GM12801 (cell line): ENCODE measurements around the gene FER1L5.

Experiments
- CTCF ChIP-seq: IDR thresholded peaks from one replicate; pipeline ENCODE4 v1.5.1; 2011; ENCODE audit warnings: control low read depth; ENCODE audit not compliant: insufficient read length; ENCODE audit errors: extremely low read depth

FER1L5 gene

GRCh38 chr2:96734880-96735583 lies 92.5 kb downstream of the FER1L5 start:
- no peak for TF ChIP-seq CTCF

DNA sequence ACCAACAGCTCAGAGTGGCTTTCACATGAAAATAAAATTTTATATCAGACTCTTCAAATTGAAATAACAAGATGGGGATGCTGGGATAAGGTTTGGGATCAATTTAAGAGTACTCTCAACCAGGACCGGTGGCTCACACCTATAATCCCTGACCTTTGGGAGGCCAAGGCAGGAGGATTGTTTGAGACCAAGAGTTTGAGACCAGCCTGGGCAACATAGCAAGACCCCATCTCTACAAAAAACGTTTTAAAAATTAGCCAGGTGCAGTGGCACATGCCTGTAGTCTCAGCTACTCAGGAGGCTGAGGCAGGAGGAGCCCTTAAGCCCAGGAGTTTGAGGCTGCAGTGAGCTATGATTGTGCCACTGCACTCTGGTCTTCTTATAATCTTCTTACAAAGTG lies 94.7 kb downstream of the FER1L5 start:
- no peak for TF ChIP-seq CTCF

GRCh38 chr2:96737831-96738230 lies 95.3 kb downstream of the FER1L5 start:
- TF ChIP-seq CTCF = no peak

- no peak for TF ChIP-seq CTCF
Measured at GRCh38 chr2:96739076-96739632, 96.6 kb downstream of the FER1L5 start.

GRCh38 chr2:96739633-96740428 lies 97.3 kb downstream of the FER1L5 start, which contains the start of gene LMAN2L:
TSS of gene LMAN2L (minus strand) at chr2:96740064. CDS start at chr2:96740040, 24 bp downstream.
- no peak for TF ChIP-seq CTCF

DNA sequence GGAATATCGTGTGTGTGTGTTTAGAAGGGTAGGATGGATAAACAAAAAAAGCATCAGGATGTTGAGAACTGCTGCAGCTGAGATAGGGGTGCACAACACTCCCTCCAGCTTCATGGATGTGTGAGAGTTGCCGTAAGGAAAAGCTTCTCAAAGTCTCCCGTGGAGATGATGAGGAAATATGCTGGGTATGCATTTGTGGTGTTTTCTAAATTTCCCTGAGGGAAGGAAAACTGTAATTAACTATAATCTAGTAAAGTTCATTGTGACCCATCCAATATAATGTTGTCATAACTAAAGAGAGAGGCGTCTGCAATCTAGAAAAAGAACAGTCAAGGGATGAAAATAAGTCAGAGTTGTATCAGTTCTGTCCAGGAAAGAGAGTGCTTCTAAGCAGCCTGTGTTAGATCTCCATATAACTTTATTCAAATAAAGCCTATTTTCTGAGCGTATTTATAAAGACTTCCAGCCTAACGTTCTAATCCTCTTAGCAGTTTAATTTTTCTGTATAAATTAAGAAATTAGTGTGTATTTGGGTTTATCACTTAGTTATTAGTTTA lies 104.6 kb downstream of the FER1L5 start:
- no peak for TF ChIP-seq CTCF

- no peak for TF ChIP-seq CTCF
Measured at GRCh38 chr2:96751800-96752199, 109.2 kb downstream of the FER1L5 start.
